ENCODE data around the gene CLEC18C.
"Not testable (repeated sequence)": the region's sequence is repeated elsewhere in the genome, so short reads cannot be mapped to it uniquely, and the experiment has no call there.

Gene CLEC18C

GRCh38 chr16:70218586-70218985 is 45.0 kb downstream of the CLEC18C start:
- DNase-seq: not testable (repeated sequence)

DNA sequence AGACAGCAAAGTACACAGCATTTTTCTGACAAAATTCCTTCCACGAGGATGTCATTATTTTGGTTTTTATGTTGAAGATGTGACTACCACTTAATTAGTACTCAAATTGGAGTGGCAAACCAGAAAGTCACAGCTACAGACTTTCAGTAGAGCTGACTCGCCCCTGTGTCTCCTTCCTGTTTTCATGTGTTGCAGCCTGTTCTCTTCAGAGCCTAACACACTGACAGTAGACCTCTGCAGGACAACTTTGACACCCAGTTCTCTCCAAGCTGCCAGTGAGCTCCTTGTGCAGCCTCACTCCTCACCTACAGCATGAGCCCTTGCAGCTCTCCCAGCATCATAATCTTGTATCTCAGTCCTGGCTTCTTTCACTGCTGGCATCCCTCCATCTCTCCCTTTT is 49.0 kb downstream of the CLEC18C start:
- not testable (repeated sequence) for DNase-seq

GRCh38 chr16:70223216-70223615 is 49.6 kb downstream of the CLEC18C start:
- DNase-seq: peak; percentile 4

DNA sequence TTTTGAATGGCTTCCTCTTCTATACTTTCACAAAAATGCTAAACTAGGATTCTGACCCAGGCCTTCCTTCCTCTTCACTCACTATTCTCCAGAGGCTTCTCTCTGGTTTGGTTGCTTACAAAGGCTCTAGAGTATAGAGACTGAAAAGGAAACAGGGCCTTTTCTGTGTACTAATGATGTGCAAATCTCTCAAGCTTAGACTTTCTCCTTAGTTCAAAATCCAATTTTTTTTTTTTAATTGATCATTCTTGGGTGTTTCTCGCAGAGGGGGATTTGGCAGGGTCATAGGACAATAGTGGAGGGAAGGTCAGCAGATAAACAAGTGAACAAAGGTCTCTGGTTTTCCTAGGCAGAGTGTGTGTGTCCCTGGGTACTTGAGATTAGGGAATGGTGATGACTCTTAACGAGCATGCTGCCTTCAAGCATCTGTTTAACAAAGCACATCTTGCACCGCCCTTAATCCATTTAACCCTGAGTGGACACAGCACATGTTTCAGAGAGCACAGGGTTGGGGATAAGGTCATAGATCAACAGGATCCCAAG is 50.5 kb downstream of the CLEC18C start:
- not testable (repeated sequence) for DNase-seq

GRCh38 chr16:70224645-70225044 is 51.1 kb downstream of the CLEC18C start:
- not testable (repeated sequence) for DNase-seq

GRCh38 chr16:70225430-70225829 is 51.8 kb downstream of the CLEC18C start:
- DNase-seq: not testable (repeated sequence)

DNA sequence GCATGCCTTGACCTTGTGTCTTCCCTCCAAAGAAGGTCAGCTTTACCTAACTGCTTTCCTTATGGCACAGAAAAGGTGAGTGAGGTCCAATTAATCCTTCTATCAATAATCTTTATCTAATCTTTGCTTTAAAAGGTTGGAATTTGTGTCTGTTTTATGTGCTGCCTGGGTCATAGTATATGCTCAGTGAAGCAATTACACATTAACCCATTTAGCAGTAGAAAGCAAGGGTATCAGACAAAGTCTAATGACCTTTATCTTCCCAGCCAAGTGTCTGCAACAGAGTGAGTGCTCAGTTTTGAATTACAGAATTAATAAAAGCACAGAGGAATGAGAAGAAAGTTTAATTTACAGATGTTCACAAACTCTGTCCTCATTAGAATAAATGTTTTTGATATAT is 52.4 kb downstream of the CLEC18C start:
- not testable (repeated sequence) for DNase-seq

DNA sequence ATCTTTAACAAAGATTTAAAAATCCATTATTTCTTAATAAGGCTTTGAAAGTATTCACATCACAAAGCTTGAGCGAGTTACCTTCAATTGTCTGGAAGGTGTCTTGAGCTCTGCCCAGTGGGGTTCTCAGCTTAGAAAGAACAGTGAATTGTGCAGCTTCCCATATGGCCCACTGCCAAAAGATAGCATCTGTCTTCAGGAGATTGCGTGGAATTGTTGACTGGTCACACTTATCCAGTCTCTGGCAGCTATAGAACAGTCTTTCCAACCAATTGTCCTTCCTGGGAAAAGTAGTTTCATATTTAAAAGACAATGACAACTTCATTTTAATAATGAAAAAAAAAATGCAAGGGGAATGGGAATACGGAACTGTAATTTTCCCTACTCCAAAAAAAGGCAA is 58.2 kb downstream of the CLEC18C start:
- DNase-seq: not testable (repeated sequence)
